PC-9 (cell line): ENCODE data around the gene DMWD. TPM values are rescaled to one million over a fixed set of nuclear protein-coding genes. Genes with fewer than 3 reads are reported as not detected.

Source experiments
- BruUV-seq: library from RNA; stranded (reverse); fragments of 400-500 nt; replicated peaks from 2 replicates; lab custom pipeline; 2021; lab: Mats Ljungman, UMichigan
- CTCF ChIA-PET: fragments of 300-600 bp; sonication (Branson Sonifier 250); formaldehyde crosslinking; loops from one replicate; lab custom pipeline; 2022; ENCODE audit warnings: antibody characterized with exemption; lab: Charles Lee
- POLR2A ChIA-PET: fragments of 300-600 bp; sonication (Branson Sonifier 250); formaldehyde crosslinking; loops from one replicate; lab custom pipeline; 2022; ENCODE audit warnings: antibody characterized with exemption; ENCODE audit not compliant: unreplicated experiment; lab: Charles Lee
- DNase-seq, 2 experiments: peaks; one replicate each; pipeline versions ENCODE4 v3.0.0 to v3.0.0-alpha.2; 2015 to 2022; ENCODE audit warnings: mixed read lengths in 1 of 2
- H2AFZ ChIP-seq: fragments of 200-600 bp; sonication (generic); 2 replicates; pipeline ENCODE4 v1.8.1; 2017; ENCODE audit warnings: antibody characterized with exemption
- H3F3A ChIP-seq: fragments of 200-600 bp; sonication (generic); 2 replicates; pipeline ENCODE4 v1.8.1; 2017; ENCODE audit warnings: antibody characterized with exemption, mild to moderate bottlenecking, low read depth; ENCODE audit not compliant: insufficient read depth
- H3K27ac ChIP-seq: fragments of 200-600 bp; sonication (generic); 2 replicates; pipeline ENCODE4 v1.6.1; 2016; ENCODE audit warnings: mixed run types
- H3K27me3 ChIP-seq: fragments of 200-600 bp; sonication (generic); 2 replicates; pipeline ENCODE4 v1.6.1; 2016; ENCODE audit warnings: low read depth, mixed run types; ENCODE audit not compliant: insufficient read depth
- H3K36me3 ChIP-seq: fragments of 200-600 bp; sonication (generic); 2 replicates; pipeline ENCODE4 v1.6.1; 2016; ENCODE audit warnings: low read depth, mixed run types
- H3K4me1 ChIP-seq: fragments of 200-600 bp; sonication (generic); replicated peaks from 2 replicates; pipeline ENCODE4 v1.6.1; 2016; ENCODE audit warnings: mixed run types; ENCODE audit not compliant: insufficient read depth
- H3K4me2 ChIP-seq: fragments of 200-600 bp; sonication (generic); 2 replicates; pipeline ENCODE4 v1.6.1; 2017; ENCODE audit warnings: mixed run types
- H3K4me3 ChIP-seq: fragments of 200-600 bp; sonication (generic); 2 replicates; pipeline ENCODE4 v1.6.1; 2016; ENCODE audit warnings: mixed run types
- H3K79me2 ChIP-seq: fragments of 200-600 bp; sonication (generic); 2 replicates; pipeline ENCODE4 v1.6.1; 2017; ENCODE audit warnings: low read depth, mixed run types
- H3K9me2 ChIP-seq: fragments of 200-600 bp; sonication (generic); 2 replicates; pipeline ENCODE4 v1.8.1; 2017; ENCODE audit warnings: mild to moderate bottlenecking; ENCODE audit not compliant: insufficient read depth
- H3K9me3 ChIP-seq: fragments of 200-600 bp; sonication (generic); 2 replicates; pipeline ENCODE4 v1.8.1; 2016; ENCODE audit warnings: low read depth; ENCODE audit not compliant: insufficient read depth
- H4K20me1 ChIP-seq: fragments of 200-600 bp; sonication (generic); 2 replicates; pipeline ENCODE4 v1.8.1; 2017; ENCODE audit not compliant: insufficient read depth
- EZH2 ChIP-seq: fragments of 200-600 bp; sonication (generic); IDR thresholded peaks from 2 replicates; pipeline ENCODE4 v1.8.0; 2017; ENCODE audit warnings: antibody characterized with exemption, low read depth
- intact Hi-C: fragments of 100-400 bp; cut with micrococcal nuclease; formaldehyde crosslinking; loops from one replicate; pipeline ENCODE4 v1.10.0; 2022; ENCODE audit not compliant: unreplicated experiment
- total RNA-seq: library from RNA; stranded (reverse); gene quantifications from 2 replicates; pipeline ENCODE4 v1.2.3, GENCODE V29; 2021
- TF ChIP-seq, protein P1 (sequence below): fragments of 200-600 bp; sonication (generic); conservative IDR thresholded peaks from 2 replicates; pipeline ENCODE4 v1.6.1; 2017; ENCODE audit warnings: mixed run types, antibody characterized with exemption, mild to moderate bottlenecking, moderate library complexity

DMWD gene
- total RNA-seq, 1 experiment from 2014 or later: 66.7 TPM

DNA sequence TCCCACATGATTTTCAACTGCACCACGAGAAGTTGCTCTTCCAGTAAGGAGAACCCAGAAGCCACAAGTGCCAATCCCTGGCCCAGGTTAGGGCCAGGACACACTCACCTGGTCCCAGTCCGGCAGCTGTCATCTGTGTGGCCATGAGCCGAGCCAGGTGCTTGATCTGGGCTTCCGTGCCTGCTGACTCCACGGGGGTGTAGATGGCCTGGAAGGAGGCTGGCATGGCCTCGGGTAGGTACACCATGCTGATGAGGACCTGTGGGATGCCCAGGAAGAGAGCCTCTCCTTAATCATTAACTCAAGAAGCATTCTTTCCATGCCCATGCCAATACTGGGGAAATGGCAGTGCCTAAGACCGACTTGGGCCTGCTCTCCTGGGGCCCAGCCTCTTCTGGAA, 42.3 kb upstream of the DMWD start:
- CTCF ChIA-PET: interaction anchor here (0.6 to 0.7 kb wide), 2 partner anchors 16 to 349 kb away, joined by 5 read pairs; no protein-coding TSS in a partner anchor
- no peaks in the 10 kb centered on the region for H3K9me2 ChIP-seq

DNA sequence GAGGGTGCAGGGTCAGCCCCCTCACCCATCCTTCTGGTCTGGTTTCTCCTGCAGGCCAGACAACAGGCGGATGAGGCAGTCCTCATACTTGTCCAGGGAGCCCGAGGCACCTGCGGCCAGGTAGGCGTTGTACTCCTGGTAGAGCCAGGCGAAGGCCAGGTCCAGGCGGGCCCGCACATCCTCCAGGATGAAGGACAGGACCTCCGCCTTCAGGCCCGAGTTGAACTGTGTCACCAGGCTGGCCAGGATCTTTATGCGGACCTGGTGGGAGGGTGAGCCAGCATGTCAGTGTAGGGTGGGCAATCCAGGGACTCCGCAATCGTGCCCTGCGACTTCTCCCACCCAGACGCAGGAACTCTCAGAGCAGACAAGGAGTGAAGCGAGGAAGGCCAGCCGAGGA, 36.3 kb upstream of the DMWD start:
- Histone ChIP-seq H3K4me3 (no peak overlapping the region), H3K36me3 (peaks cover 18% of the 10 kb centered on the region), H3K79me2 (no peaks in the 10 kb centered on the region), H3K9me2 (no peaks in the 10 kb centered on the region), H2AFZ (no peak overlapping the region), H4K20me1 (peaks cover 8% of the 10 kb centered on the region), H3K4me1 (no peaks in the 10 kb centered on the region), H3K27ac (no peak overlapping the region), H3K4me2 (no peak overlapping the region), H3K9me3 (no peaks in the 10 kb centered on the region), H3F3A (0 out of 2 replicates have a peak, but pooled peaks cover 7% of the 10 kb centered on the region), H3K27me3 (no peaks in the 10 kb centered on the region)
- POLR2A ChIA-PET: no interaction called here
- peak in 1 of 2 experiments; percentile 12 for DNase-seq
- no TSS peak for BruUV-seq
- CTCF ChIA-PET: interaction anchor here (1.1 kb wide), 1 partner anchor 12 kb away, joined by 9 read pairs; no protein-coding TSS in a partner anchor
- intact Hi-C loops: no loop called here
- TF ChIP-seq, protein P1, sequence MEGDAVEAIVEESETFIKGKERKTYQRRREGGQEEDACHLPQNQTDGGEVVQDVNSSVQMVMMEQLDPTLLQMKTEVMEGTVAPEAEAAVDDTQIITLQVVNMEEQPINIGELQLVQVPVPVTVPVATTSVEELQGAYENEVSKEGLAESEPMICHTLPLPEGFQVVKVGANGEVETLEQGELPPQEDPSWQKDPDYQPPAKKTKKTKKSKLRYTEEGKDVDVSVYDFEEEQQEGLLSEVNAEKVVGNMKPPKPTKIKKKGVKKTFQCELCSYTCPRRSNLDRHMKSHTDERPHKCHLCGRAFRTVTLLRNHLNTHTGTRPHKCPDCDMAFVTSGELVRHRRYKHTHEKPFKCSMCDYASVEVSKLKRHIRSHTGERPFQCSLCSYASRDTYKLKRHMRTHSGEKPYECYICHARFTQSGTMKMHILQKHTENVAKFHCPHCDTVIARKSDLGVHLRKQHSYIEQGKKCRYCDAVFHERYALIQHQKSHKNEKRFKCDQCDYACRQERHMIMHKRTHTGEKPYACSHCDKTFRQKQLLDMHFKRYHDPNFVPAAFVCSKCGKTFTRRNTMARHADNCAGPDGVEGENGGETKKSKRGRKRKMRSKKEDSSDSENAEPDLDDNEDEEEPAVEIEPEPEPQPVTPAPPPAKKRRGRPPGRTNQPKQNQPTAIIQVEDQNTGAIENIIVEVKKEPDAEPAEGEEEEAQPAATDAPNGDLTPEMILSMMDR: no peak
- TF ChIP-seq EZH2: no peak

More for the DNA sequence above, 42.3 kb upstream of the DMWD start:
- H4K20me1 ChIP-seq: peaks cover 10% of the 10 kb centered on the region
- H3K4me3 ChIP-seq: no peak overlapping the region
- peaks cover 63% of the 10 kb centered on the region for H3K36me3 ChIP-seq
- H3K79me2 ChIP-seq: no peaks in the 10 kb centered on the region
- POLR2A ChIA-PET: interaction anchor here (0.6 kb wide), 1 partner anchor 157 kb away, joined by 3 read pairs; no protein-coding TSS in a partner anchor
- intact Hi-C loops: no loop called here
- no peak overlapping the region for H3K27ac ChIP-seq
- TF ChIP-seq, protein P1: no peak
- no peak for TF ChIP-seq EZH2
- no peaks in the 10 kb centered on the region for H3K4me1 ChIP-seq
- H2AFZ ChIP-seq: no peak overlapping the region
- DNase-seq: peak in 1 of 2 experiments; percentile 25
- H3K9me3 ChIP-seq: no peaks in the 10 kb centered on the region
- H3K4me2 ChIP-seq: no peak overlapping the region
- BruUV-seq: no TSS peak
- H3K27me3 ChIP-seq: no peaks in the 10 kb centered on the region
- H3F3A ChIP-seq: peaks cover 15% of the 10 kb centered on the region; the same call in 1 of the 2 replicates

DNA sequence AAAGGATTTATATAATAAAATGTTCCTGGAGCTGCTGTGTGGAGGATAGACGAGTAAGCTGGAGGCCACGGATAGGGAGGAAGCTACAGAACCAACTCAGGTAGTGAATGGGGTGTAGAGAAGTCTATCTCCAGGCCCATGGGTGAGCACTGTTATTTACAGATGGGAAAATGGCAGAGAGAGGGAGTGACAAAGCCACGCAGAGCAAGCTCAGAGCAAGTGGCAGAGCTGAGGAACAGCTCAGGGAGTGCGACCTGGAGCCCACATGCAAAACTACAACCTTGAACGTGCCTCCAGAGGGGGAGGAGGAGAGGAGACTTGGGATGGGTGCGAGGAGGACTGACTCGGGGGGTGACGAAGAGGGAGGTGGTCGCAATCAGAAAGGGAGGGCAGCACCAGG, 35.9 kb upstream of the DMWD start:
- DNase-seq: no peak
- 0 out of 2 replicates have a peak, but pooled peaks cover 7% of the 10 kb centered on the region for H3F3A ChIP-seq
- ChIA-PET CTCF (no interaction called here), POLR2A (no interaction called here)
- intact Hi-C loops: no loop called here
- H3K79me2 ChIP-seq: no peaks in the 10 kb centered on the region
- H4K20me1 ChIP-seq: peaks cover 4% of the 10 kb centered on the region
- BruUV-seq: no TSS peak
- no peak overlapping the region for H2AFZ ChIP-seq
- H3K9me3 ChIP-seq: no peaks in the 10 kb centered on the region
- no peaks in the 10 kb centered on the region for H3K27me3 ChIP-seq
- no peak for TF ChIP-seq EZH2
- TF ChIP-seq, protein P1: no peak
- H3K9me2 ChIP-seq: no peaks in the 10 kb centered on the region
- no peak overlapping the region for H3K4me3 ChIP-seq
- no peak overlapping the region for H3K27ac ChIP-seq
- no peaks in the 10 kb centered on the region for H3K4me1 ChIP-seq
- no peak overlapping the region for H3K4me2 ChIP-seq
- peaks cover 14% of the 10 kb centered on the region for H3K36me3 ChIP-seq
